HG02763 (cell line): ENCODE measurements around the gene MYL12B.
A peak's percentile ranks its signal among the peaks of the same experiment; 100 is the strongest.

Experiments used
- ATAC-seq: cut with Tn5 transposase; IDR thresholded peaks from one replicate; pipeline ENCODE4 v1.9.1; 2021; ENCODE audit warnings: mild to moderate bottlenecking, moderate library complexity; ENCODE audit not compliant: unreplicated experiment

MYL12B gene

GRCh38 chr18:3234457-3234856, 27.5 kb upstream of the MYL12B start:
- ATAC-seq, result no peak

GRCh38 chr18:3235846-3236245, 26.1 kb upstream of the MYL12B start:
- ATAC-seq, result no peak

- no peak for ATAC-seq
Measured at GRCh38 chr18:3236470-3236869, 25.5 kb upstream of the MYL12B start.

GRCh38 chr18:3238742-3239141, 23.2 kb upstream of the MYL12B start:
- ATAC-seq, result no peak

GRCh38 chr18:3245185-3245564, 16.8 kb upstream of the MYL12B start:
- no peak for ATAC-seq

- ATAC-seq, result peak; percentile 40
Measured at GRCh38 chr18:3245853-3246634, 15.9 kb upstream of the MYL12B start.

GRCh38 chr18:3246635-3247239, 15.2 kb upstream of the MYL12B start:
- no peak for ATAC-seq

GRCh38 chr18:3247240-3248061, 14.5 kb upstream of the MYL12B start, which contains the start of gene MYL12A:
TSS of gene MYL12A (plus strand) at chr18:3247801. CDS start at chr18:3253248, 5,447 bp downstream.
- peak; percentile 82 for ATAC-seq

- ATAC-seq, result no peak
Measured at GRCh38 chr18:3248062-3248657, 13.8 kb upstream of the MYL12B start.

GRCh38 chr18:3248658-3249359, 13.1 kb upstream of the MYL12B start:
- no peak for ATAC-seq

GRCh38 chr18:3250237-3251107, 11.5 kb upstream of the MYL12B start:
- ATAC-seq, result no peak

- ATAC-seq, result no peak
Measured at GRCh38 chr18:3251249-3251962, 10.5 kb upstream of the MYL12B start.

GRCh38 chr18:3251963-3252277, 10.0 kb upstream of the MYL12B start:
- ATAC-seq, result no peak

GRCh38 chr18:3252843-3253242, 9.1 kb upstream of the MYL12B start:
- ATAC-seq, result no peak

GRCh38 chr18:3254725-3255124, 7.2 kb upstream of the MYL12B start:
- ATAC-seq, result no peak

- no peak for ATAC-seq
Measured at GRCh38 chr18:3255611-3256165, 6.2 kb upstream of the MYL12B start.

GRCh38 chr18:3256693-3257626, 5.0 kb upstream of the MYL12B start:
- no peak for ATAC-seq

GRCh38 chr18:3257627-3258120, 4.3 kb upstream of the MYL12B start:
- ATAC-seq, result no peak
